Breast epithelium (tissue), 3 donors: Measurements from ENCODE around the gene CHPT1.

Source experiments
- CTCF ChIP-seq, 3 donors: fragments of 450-650 bp; IDR thresholded peaks; one replicate each; pipeline ENCODE4 v1.5.1; 2016 to 2017; ENCODE audit warnings: antibody characterized with exemption in 3 of 3, mild to moderate bottlenecking in 3 of 3, moderate library complexity in 3 of 3
- POLR2A ChIP-seq: fragments of 450-650 bp; IDR thresholded peaks from one replicate; pipeline ENCODE4 v1.6.1; 2016; ENCODE audit warnings: antibody characterized with exemption, mild to moderate bottlenecking, moderate library complexity
- POLR2AphosphoS5 ChIP-seq, 3 donors: sonication (generic); formaldehyde crosslinking; IDR thresholded peaks; one replicate each; pipeline ENCODE4 v1.6.1; 2017; ENCODE audit warnings: antibody characterized with exemption in 3 of 3

GRCh38 chr12:101761350-101761749, 63.9 kb downstream of the CHPT1 start:
- no peak for TF ChIP-seq CTCF (IDR thresholded peaks at IDR 0.05)
- no peak for TF ChIP-seq POLR2A
- TF ChIP-seq POLR2AphosphoS5 (IDR thresholded peaks at IDR 0.05) = no peak
